K562 (cell line): Measurements from ENCODE around the gene ST6GALNAC6. TPM values are rescaled to one million over a fixed set of nuclear protein-coding genes. Genes with fewer than 3 reads are reported as not detected.

Experiments
- ATAC-seq: fragments of 200-7000 bp; cut with Tn5 transposase; 3 replicates; pipeline ENCODE4 v1.9.1; 2020; ENCODE audit warnings: moderate library complexity
- BruUV-seq: library from RNA; stranded (reverse); fragments of 400-500 nt; replicated peaks from 2 replicates; lab custom pipeline; 2021; lab: Mats Ljungman, UMichigan
- CTCF ChIA-PET: fragments of 300-600 bp; formaldehyde crosslinking; extraction: SDS; loops from one replicate; lab custom pipeline; 2021; ENCODE audit warnings: low intra/inter-chr PET ratio; lab: Yijun Ruan, JAX
- POLR2A ChIA-PET: fragments of 300-600, 350-650 bp; sonication (Branson Sonifier 250); formaldehyde crosslinking; extraction: SDS; loops from one replicate; lab custom pipeline; 2021; ENCODE audit warnings: antibody characterized with exemption, inconsistent platforms; lab: Yijun Ruan, JAX
- DNase-seq, 4 experiments: peaks; one replicate each; pipeline versions ENCODE4 v3.0.0 to v3.0.0-alpha.2; 2011 to 2018; ENCODE audit warnings: low spot score in 3 of 4, mixed read lengths in 3 of 4; ENCODE audit errors: extremely low read depth in 1 of 4
- FAIRE-seq: peaks from 2 replicates; lab custom pipeline; 2011; peaks lifted over from hg19 to GRCh38; lab: Jason Lieb, UNC
- H2AFZ ChIP-seq: 2 replicates; pipeline ENCODE4 v1.6.0; 2011; ENCODE audit warnings: low read depth, low read length, control low read depth, inconsistent platforms
- H3K27ac ChIP-seq: fragments of 200-600 bp; 3 replicates; pipeline ENCODE4 v1.8.0; 2011; ENCODE audit warnings: low read depth, mild to moderate bottlenecking, control low read depth, inconsistent platforms, low read length, moderate library complexity, mixed read lengths; ENCODE audit errors: extremely low read depth
- H3K27me3 ChIP-seq, 2 experiments: fragments of 300-600 bp in 1 of 2; 2 replicates in 1 of 2; 3 replicates in 1 of 2; pipeline versions ENCODE4 v1.6.0 to v1.8.0; 2011; ENCODE audit warnings: inconsistent platforms in 2 of 2, low read length in 2 of 2, mild to moderate bottlenecking in 1 of 2, mixed read lengths in 1 of 2, moderate library complexity in 1 of 2; ENCODE audit not compliant: control insufficient read depth in 2 of 2, insufficient read depth in 2 of 2
- H3K36me3 ChIP-seq: fragments of 300-600 bp; 3 replicates; pipeline ENCODE4 v1.8.0; 2011; ENCODE audit warnings: mild to moderate bottlenecking, low read length, inconsistent platforms; ENCODE audit not compliant: control insufficient read depth, insufficient read depth
- H3K4me1 ChIP-seq, 2 experiments: fragments of 200-600 bp in 1 of 2; replicated peaks in 1 of 2; 2 replicates in 1 of 2; 3 replicates in 1 of 2; pipeline versions ENCODE4 v1.5.1 to v1.8.0; 2011; ENCODE audit warnings: inconsistent platforms in 2 of 2, low read length in 2 of 2, mild to moderate bottlenecking in 1 of 2, mixed read lengths in 1 of 2, moderate library complexity in 1 of 2; ENCODE audit not compliant: control insufficient read depth in 2 of 2, insufficient read depth in 2 of 2
- H3K4me2 ChIP-seq: 2 replicates; pipeline ENCODE4 v1.6.1; 2011; ENCODE audit warnings: low read length, control low read depth, inconsistent platforms, mixed read lengths; ENCODE audit not compliant: insufficient read depth
- H3K4me3 ChIP-seq: fragments of 200-600 bp; sonication (generic), shearing (Covaris generic); 2 replicates; pipeline ENCODE4 v1.5.1; 2016; ENCODE audit warnings: control low read depth, inconsistent platforms
- H3K79me2 ChIP-seq: fragments of 200-600 bp; 3 replicates; pipeline ENCODE4 v1.8.0; 2011; ENCODE audit warnings: low read length, inconsistent platforms; ENCODE audit not compliant: control insufficient read depth, insufficient read depth
- H3K9ac ChIP-seq, 2 experiments: 2 replicates each; pipeline versions ENCODE4 v1.6.0 to v1.6.1; 2011; ENCODE audit warnings: low read depth in 2 of 2, low read length in 2 of 2, control low read depth in 1 of 2, inconsistent platforms in 1 of 2, mild to moderate bottlenecking in 1 of 2, mixed read lengths in 1 of 2; ENCODE audit not compliant: insufficient read depth in 1 of 2
- H3K9me1 ChIP-seq: one replicate; pipeline ENCODE4 v1.6.0; 2011; ENCODE audit warnings: inconsistent platforms, mild to moderate bottlenecking, low read length, moderate library complexity; ENCODE audit not compliant: control insufficient read depth, insufficient read depth
- H3K9me3 ChIP-seq: replicated peaks from 2 replicates; pipeline ENCODE4 v1.5.1; 2011; ENCODE audit warnings: low read depth, low read length, inconsistent platforms; ENCODE audit not compliant: control insufficient read depth, insufficient read depth
- H4K20me1 ChIP-seq: replicated peaks from 2 replicates; pipeline ENCODE4 v1.6.1; 2011; ENCODE audit warnings: low read length, inconsistent platforms, mixed read lengths; ENCODE audit not compliant: control insufficient read depth, insufficient read depth
- MLX ChIP-seq, 2 experiments: fragments of 450-650 bp in 1 of 2; sonication (generic) in 1 of 2; formaldehyde crosslinking; conservative IDR thresholded peaks; 2 replicates each; pipeline versions ENCODE4 v1.4.0 to v1.8.1; 2020 to 2022; ENCODE audit warnings: mild to moderate bottlenecking in 1 of 2, missing genetic modification reagents in 1 of 2
- POLR2G ChIP-seq: fragments of 200-400 bp; formaldehyde crosslinking; IDR thresholded peaks from 2 replicates; pipeline ENCODE4 v1.6.1; 2017; ENCODE audit warnings: low read depth, mild to moderate bottlenecking, antibody characterized with exemption, low read length, moderate library complexity
- RBFOX2 ChIP-seq: fragments of 200-400 bp; formaldehyde crosslinking; IDR thresholded peaks from 2 replicates; pipeline ENCODE4 v1.6.1; 2017; ENCODE audit warnings: low read depth, mild to moderate bottlenecking, low read length, moderate library complexity
- TAF7 ChIP-seq: fragments of 450-650 bp; IDR thresholded peaks from 2 replicates; pipeline ENCODE4 v1.6.1; 2016; ENCODE audit warnings: missing genetic modification characterization, missing compliant biosample characterization
- ZBTB7A ChIP-seq: IDR thresholded peaks from 2 replicates; pipeline ENCODE4 v1.6.1; 2011; ENCODE audit warnings: low read depth, mild to moderate bottlenecking, low read length, moderate library complexity, borderline replicate concordance; ENCODE audit not compliant: control insufficient read depth
- WGBS: fragments of 100-300 bp; shearing (Covaris generic); methylation state at CpG from one replicate; pipeline ENCODE4 v1.1.6; 2016; ENCODE audit warnings: low coverage, mixed read lengths; ENCODE audit not compliant: insufficient coverage; ENCODE audit errors: missing lambda C conversion rate; 5-methylcytosine and 5-hydroxymethylcytosine counted together
- in situ Hi-C: fragments of 300-500 bp; cut with MboI; formaldehyde crosslinking; loops from 4 replicates; pipeline ENCODE4 v1.15.0; 2018; ENCODE audit warnings: inconsistent platforms, mixed read lengths
- intact Hi-C: fragments of 100-400 bp; cut with micrococcal nuclease; formaldehyde crosslinking; loops from 2 replicates; pipeline ENCODE4 v1.14.2; 2022
- polyA plus RNA-seq, 8 experiments: library from polyadenylated mRNA; depleted of rRNA in 4 of 8; stranded (reverse) in 5 of 8; unstranded in 3 of 8; fragments of >200 nt; fragmentation: Nextera tagmentation in 2 of 8; fragmentation: Illumina TruSeq in 1 of 8; extraction: Ambion mirVana in 2 of 8; extraction: Trizol in 1 of 8; gene quantifications; 2 replicates each; pipeline versions ENCODE4 v1.2.1 to v1.2.3, GENCODE V29; 2011 to 2014; ENCODE audit warnings: inconsistent platforms in 1 of 8, missing spikeins in 1 of 8
- total RNA-seq, 7 experiments: library from RNA; depleted of rRNA in 6 of 7; stranded (reverse); fragments of >200 nt in 6 of 7; fragmentation: Illumina TruSeq in 2 of 7; extraction: Trizol in 2 of 7; gene quantifications; 2 replicates each; pipeline versions ENCODE4 v1.2.1 to v1.2.3, GENCODE V29; 2011 to 2021; ENCODE audit warnings: low replicate concordance in 1 of 7

Gene ST6GALNAC6
- total and polyA plus RNA-seq, 9 of the 15 experiments (the other 6 are each of a cell fraction or from before 2014, with no cell fraction given): 0.13 to 23.0 (median 14.5) TPM

DNA sequence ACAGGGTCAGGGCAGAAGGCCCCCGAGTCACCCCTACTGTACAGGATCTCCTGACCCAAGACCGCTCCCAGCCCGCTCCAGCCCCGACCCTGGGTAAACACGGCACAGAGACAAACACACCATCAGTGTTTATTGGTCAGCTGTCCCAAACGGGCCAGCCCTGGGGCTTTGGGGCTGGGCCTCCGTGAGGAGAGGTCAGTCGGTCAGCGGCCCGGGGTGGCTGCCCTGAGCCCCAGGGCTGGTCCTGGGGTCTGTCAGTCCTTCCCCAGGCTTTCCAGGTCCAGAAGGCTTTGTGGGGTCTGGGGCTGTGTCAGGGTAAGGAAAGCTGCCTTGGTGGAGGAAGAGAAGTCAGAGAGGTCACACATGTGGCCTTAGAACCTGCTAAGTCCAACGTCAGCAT is 35.6 kb upstream of the ST6GALNAC6 start:
- ATAC-seq (no peak), DNase-seq (no peak), FAIRE-seq (no peak)
- Histone ChIP-seq H3K9ac (peak overlapping the region; percentile 63 to 96), H3K4me1 (peaks cover 58 to 83% of the 10 kb centered on the region in 2 experiments), H3K79me2 (peaks cover 45% of the 10 kb centered on the region), H3K4me3 (peak overlapping the region; percentile 70; the same call in 1 of the 2 replicates), H3K27ac (peak overlapping the region; percentile 88), H3K9me3 (no peaks in the 10 kb centered on the region), H2AFZ (no peak overlapping the region), H4K20me1 (peaks cover 18% of the 10 kb centered on the region; the same call in 1 of the 2 replicates), H3K9me1 (peaks cover 3% of the 10 kb centered on the region), H3K4me2 (peak overlapping the region; percentile 97), H3K27me3 (no peaks in the 10 kb centered on the region), H3K36me3 (peaks cover 27% of the 10 kb centered on the region; the same call in 2 of the 3 replicates)
- intact Hi-C loops: no loop called here
- ChIA-PET CTCF (no interaction called here), POLR2A (interaction anchor here (0.6 to 1.6 kb wide), 3 partner anchors 25 to 123 kb away, joined by 3 to 4 read pairs (median 4); no protein-coding TSS in a partner anchor)
- WGBS: 59% methylated on average over 11 of the region's 11 CpGs
- peak; percentile 38; the same call in 1 of the 2 replicates for TF ChIP-seq POLR2G
- peak; percentile 13; the same call in 1 of the 2 replicates for TF ChIP-seq ZBTB7A
- TF ChIP-seq TAF7 (tag): no peak
- TF ChIP-seq MLX (CRISPR knock-in tag; conservative IDR thresholded peaks at IDR 0.05): no peak
- TF ChIP-seq RBFOX2: peak; percentile 53
- no TSS peak for BruUV-seq
- in situ Hi-C loops: loop anchor here (5.0 kb wide), 2 partner anchors 97 to 182 kb away; no protein-coding TSS in a partner anchor
